ENCODE data around the gene TMEM52. TPM values are rescaled to one million over a fixed set of nuclear protein-coding genes. Genes with fewer than 3 reads are reported as not detected.

The TMEM52 gene
- total RNA-seq, 2 donors from 2014 or later = 7.8 to 43.3 TPM

DNA sequence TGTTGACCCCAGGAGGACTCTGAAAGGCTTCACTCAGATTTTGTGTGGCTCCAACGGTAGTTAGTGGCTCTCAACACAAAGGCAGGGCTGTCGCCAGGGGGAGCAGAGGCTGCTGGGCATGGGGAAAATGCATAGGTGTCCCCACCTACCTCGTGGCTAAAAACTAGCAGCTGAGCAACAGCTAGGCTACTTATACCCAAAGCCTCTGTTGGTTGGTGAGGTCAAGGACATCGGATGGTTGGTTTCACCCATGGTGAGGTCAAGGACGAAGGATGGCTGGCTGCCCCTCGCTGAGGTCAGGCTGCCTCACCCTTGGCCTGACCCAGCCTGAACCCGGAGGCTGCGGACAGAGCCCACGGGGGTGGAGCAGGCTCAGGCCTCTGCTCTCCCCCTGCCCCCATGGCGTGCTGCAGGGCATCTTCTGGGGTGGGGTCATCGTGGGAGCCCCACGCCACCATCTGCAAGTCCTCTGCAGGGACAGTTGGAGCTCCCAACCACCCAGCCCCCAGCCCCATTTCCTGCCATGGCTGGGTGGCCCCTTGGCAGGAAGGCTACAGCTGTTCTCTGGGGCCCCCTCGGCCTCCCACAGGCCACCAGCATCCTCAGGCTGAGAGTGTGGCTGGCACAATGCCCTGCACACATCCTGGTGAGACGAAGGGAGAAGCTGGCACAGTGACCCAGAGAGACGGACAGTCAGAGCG lies 19.7 kb downstream of the TMEM52 start:
- WGBS = 51% methylated on average over 16 of the region's 16 CpGs
- no peak for DNase-seq (ENCODE audit: low spot score)
- intact Hi-C loops (cut with DNase I) = no loop called here

DNA sequence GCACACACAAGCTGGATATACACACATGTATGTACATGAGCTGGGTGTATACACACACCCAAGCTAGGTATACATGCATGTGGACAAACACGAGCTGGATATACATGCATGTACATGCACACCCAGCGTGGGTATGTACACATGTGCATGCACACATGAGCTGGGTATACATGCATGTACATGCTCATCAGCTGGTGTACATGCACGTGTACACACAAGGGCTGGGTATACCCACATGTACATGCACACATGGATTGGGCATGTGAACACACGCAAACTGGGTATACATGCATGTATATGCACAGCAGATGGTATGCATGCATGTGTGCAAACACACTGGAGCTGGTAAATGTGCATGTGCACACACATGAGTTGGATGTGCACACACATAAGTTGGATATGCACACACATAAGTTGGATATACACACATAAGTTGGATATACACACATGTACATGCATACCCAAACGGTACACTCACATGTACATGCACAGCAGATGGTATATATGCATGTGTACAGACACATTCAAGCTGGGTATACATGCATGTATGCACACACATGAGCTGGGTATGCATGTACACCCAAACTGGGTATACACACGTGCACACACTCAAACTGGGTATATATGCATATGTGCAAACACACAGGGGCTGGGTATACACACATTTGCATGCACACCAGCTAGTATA lies 20.7 kb downstream of the TMEM52 start:
- TF ChIP-seq, protein P1, sequence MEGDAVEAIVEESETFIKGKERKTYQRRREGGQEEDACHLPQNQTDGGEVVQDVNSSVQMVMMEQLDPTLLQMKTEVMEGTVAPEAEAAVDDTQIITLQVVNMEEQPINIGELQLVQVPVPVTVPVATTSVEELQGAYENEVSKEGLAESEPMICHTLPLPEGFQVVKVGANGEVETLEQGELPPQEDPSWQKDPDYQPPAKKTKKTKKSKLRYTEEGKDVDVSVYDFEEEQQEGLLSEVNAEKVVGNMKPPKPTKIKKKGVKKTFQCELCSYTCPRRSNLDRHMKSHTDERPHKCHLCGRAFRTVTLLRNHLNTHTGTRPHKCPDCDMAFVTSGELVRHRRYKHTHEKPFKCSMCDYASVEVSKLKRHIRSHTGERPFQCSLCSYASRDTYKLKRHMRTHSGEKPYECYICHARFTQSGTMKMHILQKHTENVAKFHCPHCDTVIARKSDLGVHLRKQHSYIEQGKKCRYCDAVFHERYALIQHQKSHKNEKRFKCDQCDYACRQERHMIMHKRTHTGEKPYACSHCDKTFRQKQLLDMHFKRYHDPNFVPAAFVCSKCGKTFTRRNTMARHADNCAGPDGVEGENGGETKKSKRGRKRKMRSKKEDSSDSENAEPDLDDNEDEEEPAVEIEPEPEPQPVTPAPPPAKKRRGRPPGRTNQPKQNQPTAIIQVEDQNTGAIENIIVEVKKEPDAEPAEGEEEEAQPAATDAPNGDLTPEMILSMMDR (IDR thresholded peaks at IDR 0.05) = no peak
- TF ChIP-seq POLR2AphosphoS5 (IDR thresholded peaks at IDR 0.05) = no peak
- TF ChIP-seq POLR2A (IDR thresholded peaks at IDR 0.05) = no peak
- H3K9me3 ChIP-seq = no peaks in the 10 kb centered on the region
- no peak for DNase-seq (ENCODE audit: low spot score)
- no peak overlapping the region for H3K4me3 ChIP-seq
- H3K27ac ChIP-seq = no peak overlapping the region
- no peaks in the 10 kb centered on the region for H3K36me3 ChIP-seq
- WGBS = 90% methylated on average over 6 of the region's 6 CpGs
- intact Hi-C loops (cut with DNase I) = no loop called here
- no peaks in the 10 kb centered on the region for H3K27me3 ChIP-seq (replicated peaks; ENCODE audit: insufficient read depth)
- peaks cover 17% of the 10 kb centered on the region for H3K4me1 ChIP-seq (replicated peaks)

More for the DNA sequence above, 19.7 kb downstream of the TMEM52 start:
- Histone ChIP-seq H3K4me1 (replicated peaks) (peaks cover 7% of the 10 kb centered on the region), H3K27me3 (replicated peaks; ENCODE audit: insufficient read depth) (no peaks in the 10 kb centered on the region), H3K27ac (no peak overlapping the region), H3K9me3 (no peaks in the 10 kb centered on the region), H3K36me3 (no peaks in the 10 kb centered on the region), H3K4me3 (no peak overlapping the region)
- TF ChIP-seq, protein P1 (IDR thresholded peaks at IDR 0.05) = no peak
- TF ChIP-seq POLR2AphosphoS5 (IDR thresholded peaks at IDR 0.05) (no peak), POLR2A (IDR thresholded peaks at IDR 0.05) (no peak)

DNA sequence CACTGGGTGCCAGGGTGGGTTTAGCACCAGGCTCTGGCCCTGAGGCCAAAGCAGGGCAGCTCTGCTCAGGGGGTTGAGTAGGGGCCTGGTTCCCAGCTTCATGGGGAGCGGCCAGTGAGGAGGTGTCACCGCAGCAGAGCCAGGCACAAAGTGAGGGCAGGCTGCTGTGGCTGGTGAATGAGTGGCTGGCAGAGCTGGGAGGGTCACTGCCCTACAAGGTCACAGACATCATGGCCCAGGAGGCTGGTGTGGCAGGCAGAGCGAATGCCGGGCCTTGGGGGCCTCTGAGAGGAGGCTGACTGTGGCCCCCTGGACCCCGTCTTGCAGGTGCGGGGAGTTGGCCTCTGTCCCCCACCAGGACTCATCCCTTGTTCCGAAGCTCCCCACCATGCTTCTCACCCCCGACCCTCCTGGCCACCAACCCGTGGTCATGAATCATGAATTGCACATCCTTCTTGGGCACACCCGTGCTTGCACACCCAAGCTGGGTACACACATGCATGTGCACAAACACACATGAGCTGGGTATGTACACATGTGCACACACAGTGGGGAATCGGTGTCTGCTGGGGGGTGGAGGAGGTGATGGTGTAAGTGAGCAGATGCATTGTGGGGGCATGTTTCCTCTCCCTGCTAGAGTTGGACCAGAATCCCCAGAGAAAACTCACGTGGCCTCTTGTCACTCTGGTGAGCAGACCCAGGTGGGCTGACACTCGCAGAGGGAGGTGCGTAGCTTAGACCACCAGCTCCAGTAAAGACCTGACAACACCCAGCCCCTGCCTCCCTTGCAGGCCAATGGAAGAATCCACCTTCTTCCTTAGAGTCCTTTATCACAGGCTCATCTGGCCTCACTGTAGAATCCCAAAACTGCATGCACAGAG lies 23.4 kb downstream of the TMEM52 start:
- TF ChIP-seq POLR2A (IDR thresholded peaks at IDR 0.05) = no peak
- TF ChIP-seq POLR2AphosphoS5 (IDR thresholded peaks at IDR 0.05) = no peak
- TF ChIP-seq, protein P1 (IDR thresholded peaks at IDR 0.05) = no peak
- Histone ChIP-seq H3K4me3 (no peak overlapping the region), H3K9me3 (no peaks in the 10 kb centered on the region), H3K27ac (peak overlapping the region in 1 of 2 donors; percentile 95), H3K36me3 (no peaks in the 10 kb centered on the region), H3K27me3 (replicated peaks; ENCODE audit: insufficient read depth) (no peaks in the 10 kb centered on the region), H3K4me1 (replicated peaks) (peaks cover 26% of the 10 kb centered on the region)
- DNase-seq (ENCODE audit: low spot score) = no peak
- WGBS = 83% methylated on average over 14 of the region's 14 CpGs
- intact Hi-C loops (cut with DNase I) = no loop called here

DNA sequence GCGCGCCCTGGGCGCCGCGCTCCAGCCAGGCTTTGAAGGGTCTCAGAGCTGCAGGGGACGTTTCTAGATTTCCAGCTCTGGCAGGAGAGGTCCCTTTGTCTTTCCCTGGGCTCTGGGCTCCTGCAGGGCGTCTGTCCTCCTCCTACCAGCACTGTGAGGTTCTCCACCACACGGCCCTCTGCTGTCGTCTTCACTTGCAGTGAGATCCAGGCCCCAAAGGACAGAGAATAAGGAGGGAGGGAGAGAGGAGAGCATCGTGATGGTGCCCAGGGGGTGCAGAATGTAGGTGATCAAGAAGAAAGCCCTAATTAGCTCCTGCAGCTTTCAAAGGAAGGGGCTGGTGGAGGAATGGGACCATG lies 24.0 kb downstream of the TMEM52 start:
- DNase-seq (ENCODE audit: low spot score) = no peak
- Histone ChIP-seq H3K4me1 (replicated peaks) (peaks cover 26% of the 10 kb centered on the region), H3K27me3 (replicated peaks; ENCODE audit: insufficient read depth) (no peaks in the 10 kb centered on the region), H3K9me3 (no peaks in the 10 kb centered on the region), H3K4me3 (no peak overlapping the region), H3K36me3 (no peaks in the 10 kb centered on the region), H3K27ac (peak overlapping the region; percentile 95 to 96)
- intact Hi-C loops (cut with DNase I) = no loop called here
- WGBS = 32% methylated on average over 10 of the region's 10 CpGs
- no peak for TF ChIP-seq POLR2A (IDR thresholded peaks at IDR 0.05)
- no peak for TF ChIP-seq POLR2AphosphoS5 (IDR thresholded peaks at IDR 0.05)
- TF ChIP-seq, protein P1 (IDR thresholded peaks at IDR 0.05) = no peak

All from prostate gland (tissue), 2 donors.